Loucy (cell line): ENCODE data around the gene CDYL.

ENCODE experiments used
- EZH2phosphoT487 ChIP-seq: fragments of 200-600 bp; IDR thresholded peaks from 2 replicates; pipeline ENCODE4 v1.6.1; 2018; ENCODE audit warnings: antibody characterized with exemption, mild to moderate bottlenecking, moderate library complexity, borderline replicate concordance
- TF ChIP-seq, protein P1 (sequence below): fragments of 200-600 bp; sonication (generic); conservative IDR thresholded peaks from 2 replicates; pipeline ENCODE4 v1.5.1; 2014; ENCODE audit warnings: mild to moderate bottlenecking, antibody characterized with exemption, low read length

GRCh38 chr6:4964675-4965561 is 188.7 kb downstream of the CDYL start:
- TF ChIP-seq, protein P1, sequence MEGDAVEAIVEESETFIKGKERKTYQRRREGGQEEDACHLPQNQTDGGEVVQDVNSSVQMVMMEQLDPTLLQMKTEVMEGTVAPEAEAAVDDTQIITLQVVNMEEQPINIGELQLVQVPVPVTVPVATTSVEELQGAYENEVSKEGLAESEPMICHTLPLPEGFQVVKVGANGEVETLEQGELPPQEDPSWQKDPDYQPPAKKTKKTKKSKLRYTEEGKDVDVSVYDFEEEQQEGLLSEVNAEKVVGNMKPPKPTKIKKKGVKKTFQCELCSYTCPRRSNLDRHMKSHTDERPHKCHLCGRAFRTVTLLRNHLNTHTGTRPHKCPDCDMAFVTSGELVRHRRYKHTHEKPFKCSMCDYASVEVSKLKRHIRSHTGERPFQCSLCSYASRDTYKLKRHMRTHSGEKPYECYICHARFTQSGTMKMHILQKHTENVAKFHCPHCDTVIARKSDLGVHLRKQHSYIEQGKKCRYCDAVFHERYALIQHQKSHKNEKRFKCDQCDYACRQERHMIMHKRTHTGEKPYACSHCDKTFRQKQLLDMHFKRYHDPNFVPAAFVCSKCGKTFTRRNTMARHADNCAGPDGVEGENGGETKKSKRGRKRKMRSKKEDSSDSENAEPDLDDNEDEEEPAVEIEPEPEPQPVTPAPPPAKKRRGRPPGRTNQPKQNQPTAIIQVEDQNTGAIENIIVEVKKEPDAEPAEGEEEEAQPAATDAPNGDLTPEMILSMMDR = no peak
- TF ChIP-seq EZH2phosphoT487 = no peak
